ENCODE results near the gene NUDT14.

The NUDT14 gene

DNA sequence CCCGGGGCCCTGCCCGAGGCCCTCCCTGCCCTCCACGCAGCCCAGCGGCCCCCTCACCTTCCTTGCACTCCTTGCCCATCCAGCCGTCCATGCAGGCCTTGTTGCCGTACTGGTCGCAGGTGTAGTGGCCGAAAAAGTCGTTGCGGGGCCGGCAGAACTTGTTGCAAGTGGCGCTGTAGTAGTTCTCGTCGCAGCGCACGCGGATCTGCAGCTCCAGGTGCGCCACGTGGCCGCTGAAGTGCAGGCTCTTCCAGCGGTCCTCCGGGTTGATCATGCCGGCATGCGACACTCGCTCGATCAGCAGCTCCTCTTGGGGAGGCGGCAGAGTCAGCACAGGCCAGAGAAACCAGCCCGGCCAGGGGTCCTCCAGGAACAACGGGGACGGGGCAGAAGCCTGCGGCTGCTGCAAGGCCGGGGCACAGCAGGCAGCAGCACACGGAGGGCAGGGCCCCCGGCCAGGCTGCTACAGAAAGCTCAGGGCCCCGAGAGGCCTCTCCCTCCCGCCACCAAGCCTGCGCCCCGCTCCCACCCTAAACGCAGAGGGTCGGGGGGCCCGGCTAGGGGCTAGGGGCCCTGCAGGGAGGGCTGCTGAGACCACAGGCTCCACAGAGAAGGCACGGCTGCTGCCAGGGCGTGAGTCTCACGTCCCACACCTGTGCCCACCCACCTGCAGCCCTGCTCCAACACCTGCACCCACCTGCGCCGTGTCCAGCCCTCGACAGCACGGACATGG is 25.3 kb downstream of the NUDT14 start:
- DNase-seq = peak in 1 of 2 experiments; percentile 63

DNA sequence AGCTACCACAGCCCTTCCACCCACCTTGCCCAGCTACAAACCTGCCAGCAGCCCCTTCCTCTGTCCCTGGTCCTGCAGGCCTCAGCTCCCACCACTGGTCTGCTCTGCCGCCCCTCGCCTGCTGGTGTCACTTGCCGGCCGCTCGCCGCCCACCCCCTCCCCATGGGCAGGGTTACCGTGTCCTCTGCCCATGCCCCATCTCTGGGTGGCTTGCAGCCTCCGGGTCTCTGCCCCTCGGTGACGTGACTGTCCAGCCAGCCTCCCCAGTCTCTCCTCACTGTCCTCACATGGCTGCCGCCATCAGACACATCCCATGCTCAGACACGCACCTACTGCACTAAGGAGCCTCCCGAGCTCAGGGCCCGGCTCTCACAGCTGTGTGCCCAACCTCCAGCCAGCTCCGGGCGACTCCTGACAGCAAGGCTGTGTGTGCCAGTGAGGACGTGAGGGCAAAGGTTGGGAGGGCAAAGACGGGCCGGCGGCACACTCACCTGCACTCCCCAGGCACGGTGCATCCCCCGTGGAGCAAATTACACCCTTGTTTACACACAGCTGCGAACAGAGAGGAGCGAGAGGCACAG is 26.0 kb downstream of the NUDT14 start:
- DNase-seq = peak in 1 of 2 experiments; percentile 63

DNA sequence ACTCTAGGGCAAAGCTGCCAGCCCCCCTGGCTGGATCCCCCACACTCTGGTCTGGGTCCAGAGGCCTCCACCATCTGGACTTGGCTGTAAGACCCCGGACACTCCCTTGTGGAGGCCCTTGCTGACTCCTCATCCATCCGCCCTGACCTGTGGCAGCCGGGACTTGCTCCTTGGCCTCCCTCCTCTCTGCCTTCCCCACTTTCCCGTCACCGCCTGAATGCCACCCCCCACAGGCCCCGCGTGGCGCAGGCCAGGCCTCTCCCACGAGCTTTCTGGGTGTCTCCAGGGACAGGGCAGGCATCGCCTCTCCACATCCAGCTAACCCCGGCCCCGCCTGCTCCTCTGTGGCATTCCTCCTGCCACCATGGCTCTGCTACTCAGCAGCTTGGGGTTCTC is 26.6 kb downstream of the NUDT14 start:
- DNase-seq = no peak

DNA sequence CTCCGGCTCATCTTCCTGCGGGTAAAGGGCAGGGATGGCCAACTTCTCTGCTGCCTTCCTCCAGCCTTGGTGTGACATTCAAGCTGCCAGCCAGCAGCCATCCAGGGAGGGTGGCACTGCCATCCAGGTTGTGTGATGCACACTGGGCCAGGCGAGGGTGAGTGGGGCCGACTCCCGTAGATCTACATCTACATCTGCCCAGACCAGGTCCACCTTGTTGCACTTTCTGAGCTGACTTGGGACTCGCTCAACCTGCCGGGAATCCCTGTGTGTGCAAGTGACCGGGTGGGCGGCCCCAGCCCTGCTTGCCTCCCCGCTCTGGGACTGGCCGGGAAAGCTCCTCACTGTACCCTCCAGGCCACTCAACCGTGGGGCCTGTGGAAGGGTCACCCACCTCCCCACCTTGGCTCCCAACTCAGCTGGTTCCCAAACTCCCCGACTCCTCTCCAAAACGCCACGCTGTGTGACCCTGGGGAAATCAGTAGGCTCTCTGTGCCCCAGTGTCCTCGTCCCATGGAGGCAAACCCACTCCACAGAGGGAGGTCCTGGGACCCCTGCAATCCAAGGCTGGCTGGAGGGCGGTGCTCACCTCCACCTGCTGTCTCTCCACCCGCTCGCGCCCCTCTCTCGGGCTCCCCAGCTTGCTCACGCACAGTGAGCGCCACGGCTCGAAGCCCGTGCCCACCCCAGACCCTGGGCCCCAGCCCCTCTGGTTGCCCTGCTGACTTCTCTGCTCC is 27.2 kb downstream of the NUDT14 start:
- no peak for DNase-seq

DNA sequence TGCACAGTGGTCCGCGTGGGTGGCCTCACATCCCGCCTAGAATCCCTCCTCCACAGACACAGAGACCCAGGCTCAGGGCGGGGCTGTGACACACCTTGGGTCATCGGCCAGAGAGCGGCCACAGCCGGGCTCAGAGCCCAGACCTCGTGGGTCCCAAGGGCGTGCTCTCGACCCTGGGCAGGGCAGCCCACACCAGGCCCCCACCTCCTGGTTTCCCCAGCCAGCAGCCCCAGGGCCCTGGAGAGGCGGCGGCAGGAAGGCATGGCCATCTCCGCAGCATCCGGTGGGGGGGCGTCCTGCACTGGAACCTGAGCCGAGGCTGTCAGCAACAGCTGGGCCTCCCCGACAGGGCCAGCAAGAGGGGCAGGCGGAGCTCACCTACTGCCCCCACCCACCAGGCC is 27.8 kb downstream of the NUDT14 start:
- no peak for DNase-seq

DNA sequence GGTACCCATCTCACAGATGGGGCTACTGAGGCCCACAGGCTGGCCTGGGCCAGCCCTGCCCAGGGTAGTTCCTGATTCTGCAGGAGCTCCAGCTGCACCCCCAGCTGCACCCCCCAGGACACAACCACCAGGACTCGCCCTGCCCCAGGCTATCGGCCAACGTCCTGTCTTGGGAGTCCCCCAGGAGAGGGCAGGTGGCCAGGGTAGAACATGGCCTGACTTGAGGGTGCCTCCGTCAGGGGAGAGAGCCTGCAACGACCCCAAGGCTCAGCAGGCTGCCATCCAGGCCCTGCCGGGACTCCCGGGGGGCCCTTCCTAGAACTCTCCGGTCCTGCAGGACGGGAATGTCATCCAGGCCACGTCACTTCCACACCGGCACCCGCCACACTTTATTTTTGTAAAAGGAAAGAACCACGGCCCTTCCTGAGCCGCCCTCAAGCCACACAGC is 28.3 kb downstream of the NUDT14 start:
- no peak for DNase-seq

DNA sequence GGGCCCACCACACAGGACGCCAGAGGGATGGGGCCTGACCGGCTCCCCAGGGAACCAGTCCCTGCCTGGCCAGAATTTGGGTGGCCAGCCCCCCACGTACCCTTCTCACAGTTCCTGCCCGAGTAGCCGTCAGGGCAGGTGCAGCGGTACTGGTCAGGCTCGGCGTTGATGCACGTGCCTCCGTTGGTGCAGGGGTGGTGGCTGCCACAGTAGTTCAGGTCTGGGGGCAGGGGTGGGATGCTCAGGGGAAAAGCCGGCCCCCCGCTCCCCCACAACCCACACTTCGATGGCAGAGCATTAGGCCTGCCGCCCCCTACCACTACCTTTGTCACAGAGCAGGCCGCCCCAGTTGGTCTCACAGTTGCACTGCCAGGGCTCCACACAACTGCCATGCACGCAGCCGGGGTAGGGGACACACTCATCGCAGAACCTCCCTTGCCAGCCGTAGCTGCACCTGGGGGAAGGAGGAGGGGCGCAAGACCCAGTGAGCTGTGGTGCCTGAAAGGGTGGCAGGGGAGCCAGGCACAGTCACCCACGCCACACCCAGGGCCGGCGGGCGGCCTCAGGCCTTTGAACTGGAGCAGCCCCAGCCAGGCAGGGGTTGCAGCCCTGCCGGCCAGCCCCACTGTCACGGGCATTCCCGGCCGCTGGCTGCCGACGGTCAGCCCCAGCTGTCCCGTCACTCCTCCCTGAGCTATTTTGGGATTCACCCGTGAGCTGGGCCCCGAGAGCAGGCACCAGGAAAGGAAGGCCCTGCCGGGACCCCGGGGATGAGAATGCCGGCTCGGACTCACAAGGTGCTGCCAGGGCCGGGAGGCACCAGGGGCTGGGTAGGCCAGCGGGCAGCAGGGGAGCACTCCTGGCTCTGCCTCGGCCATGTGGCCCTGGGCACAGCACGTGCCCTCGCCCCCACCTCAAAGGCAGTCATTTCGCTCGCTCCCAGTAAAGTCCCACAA is 29.0 kb downstream of the NUDT14 start:
- no peak for DNase-seq

DNA sequence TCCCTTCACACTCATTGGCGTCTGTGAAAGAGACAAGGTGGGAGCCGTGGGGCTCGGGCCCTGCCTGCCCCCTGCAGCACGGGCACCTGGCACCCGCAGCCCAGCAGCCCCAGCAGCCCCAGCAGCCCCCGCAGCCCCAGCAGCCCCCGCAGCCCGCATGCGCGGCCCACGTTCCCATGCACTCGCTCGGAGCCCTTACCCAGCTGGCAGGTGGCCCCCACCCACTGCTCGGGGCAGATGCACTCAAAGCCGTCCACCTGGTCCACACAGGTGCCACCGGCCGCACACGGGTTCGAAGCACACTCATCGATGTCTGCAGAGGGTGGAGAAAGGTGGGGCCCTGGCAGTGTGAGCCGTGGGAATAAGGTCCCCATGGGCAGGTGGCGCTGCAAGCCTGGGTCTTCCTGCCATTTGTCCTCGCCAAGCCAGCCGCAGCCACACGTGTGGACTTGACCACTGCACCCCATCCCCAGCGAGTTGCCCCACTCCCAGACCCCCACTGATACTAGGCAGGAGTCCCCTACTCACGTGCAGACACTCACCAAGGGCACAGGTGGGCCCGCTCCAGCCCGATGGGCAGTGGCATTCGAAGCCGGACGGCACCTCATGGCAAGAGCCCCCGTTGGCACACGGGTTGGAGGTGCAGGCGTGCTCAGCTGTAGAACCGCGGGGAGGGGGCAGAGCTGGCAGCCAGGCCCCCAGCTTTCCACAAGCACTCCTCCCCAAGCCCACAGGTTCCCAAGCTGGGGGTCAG is 29.9 kb downstream of the NUDT14 start:
- DNase-seq = no peak

DNA sequence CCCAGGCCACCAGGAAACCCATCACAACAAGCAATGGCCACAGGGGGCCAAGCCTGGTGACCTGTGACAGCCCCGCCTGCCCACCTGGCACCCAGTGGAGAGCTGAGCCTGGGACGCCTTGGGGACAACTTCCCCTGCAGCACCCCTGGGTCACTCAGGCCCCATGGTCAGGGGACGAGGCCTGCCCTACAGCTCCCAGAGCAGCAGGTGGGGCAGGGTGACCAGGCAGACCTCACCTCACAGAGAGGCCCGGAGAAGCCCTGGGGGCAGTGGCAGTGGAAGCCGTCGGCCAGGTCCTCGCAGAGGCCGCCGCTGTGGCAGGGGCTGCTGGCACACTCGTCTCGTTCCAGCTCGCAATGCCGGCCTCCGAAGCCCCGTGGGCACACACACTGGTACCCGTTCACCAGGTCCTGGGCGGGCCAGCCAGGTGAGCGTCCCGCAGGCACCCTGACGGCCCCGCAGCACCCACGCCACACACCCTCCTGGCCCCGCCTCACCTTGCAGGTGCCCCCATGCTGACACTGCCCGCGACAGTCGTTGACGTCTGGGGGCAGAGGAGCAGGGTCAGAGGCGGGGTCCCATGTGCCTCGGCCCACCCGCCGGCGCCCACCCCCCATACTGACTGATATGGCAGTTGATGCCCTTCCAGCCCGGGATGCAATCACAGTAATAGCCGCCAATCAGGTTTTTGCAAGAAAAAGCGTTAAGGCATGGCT is 30.6 kb downstream of the NUDT14 start:
- DNase-seq = no peak

DNA sequence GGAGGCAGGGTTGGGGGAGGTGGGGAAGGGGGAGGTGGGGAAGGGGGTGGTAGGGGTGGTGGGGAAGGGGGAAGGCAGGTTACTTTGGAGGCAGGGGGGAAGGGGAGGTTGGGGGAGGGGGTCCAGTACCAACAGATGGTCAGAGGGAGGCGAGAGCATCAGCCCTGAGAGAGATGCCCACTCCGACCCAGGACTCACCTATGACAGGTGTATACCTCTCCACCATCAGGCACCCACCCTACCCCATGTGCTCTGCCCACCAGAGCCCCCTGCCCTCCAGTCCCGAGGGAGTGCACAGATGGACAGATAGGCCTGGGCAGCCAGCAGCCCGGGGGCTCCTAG is 31.1 kb downstream of the NUDT14 start:
- no peak for DNase-seq

DNA sequence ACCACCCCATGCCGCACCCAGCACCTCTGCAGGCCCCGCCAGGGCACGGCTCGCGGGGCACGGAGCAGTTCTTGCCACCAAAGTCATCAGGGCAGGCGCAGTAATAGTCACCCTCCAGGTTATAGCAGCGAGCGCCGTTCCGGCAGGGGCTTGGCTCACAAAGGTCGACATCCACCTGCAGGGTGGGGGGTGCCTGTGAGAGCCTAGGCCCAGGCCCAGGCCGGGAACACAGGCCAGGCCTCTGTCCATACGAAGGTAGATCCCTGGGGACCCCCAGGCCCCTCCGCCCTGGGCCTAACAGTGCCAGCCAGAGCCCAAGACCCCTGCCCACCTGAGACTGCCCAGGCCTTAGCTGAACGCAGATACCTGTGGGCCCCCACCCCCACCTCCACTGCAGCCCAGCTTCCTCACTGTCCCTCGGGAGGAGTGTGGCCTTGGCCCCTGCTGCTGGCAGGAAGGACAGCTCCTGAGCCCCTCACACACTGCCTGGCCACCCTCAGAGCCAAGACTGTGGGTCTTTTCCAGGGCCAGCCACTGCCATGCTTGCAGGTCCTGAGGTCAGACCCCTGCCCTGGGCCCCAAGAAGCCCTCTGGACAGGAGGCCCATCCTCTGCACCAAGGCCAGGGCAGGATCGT is 31.8 kb downstream of the NUDT14 start:
- no peak for DNase-seq

DNA sequence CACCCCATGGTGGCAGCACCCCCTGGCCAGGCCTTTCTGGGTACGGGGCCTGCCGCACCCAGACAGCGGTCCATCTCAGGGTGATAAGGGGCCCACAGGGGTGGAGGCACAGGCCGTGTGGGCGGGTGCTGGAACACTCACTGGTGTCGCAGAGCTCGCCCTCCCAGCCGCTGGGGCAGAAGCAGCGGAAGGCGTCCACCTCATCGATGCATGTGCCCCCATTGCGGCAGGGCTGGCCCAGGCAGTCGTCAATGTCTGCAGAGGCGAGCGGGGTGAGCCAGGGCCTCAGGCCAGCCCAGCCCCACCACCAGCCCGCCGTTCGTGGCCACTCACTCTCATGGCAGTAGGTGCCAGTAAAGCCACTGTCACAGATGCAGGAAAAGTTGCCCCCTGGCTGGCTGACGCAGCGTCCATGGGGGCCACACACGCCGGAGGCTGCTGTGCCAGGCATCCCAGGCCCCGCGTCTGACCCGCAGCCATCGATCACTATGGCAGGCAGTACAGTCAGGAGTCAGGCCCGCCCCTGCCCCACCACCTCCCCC is 32.4 kb downstream of the NUDT14 start:
- no peak for DNase-seq

DNA sequence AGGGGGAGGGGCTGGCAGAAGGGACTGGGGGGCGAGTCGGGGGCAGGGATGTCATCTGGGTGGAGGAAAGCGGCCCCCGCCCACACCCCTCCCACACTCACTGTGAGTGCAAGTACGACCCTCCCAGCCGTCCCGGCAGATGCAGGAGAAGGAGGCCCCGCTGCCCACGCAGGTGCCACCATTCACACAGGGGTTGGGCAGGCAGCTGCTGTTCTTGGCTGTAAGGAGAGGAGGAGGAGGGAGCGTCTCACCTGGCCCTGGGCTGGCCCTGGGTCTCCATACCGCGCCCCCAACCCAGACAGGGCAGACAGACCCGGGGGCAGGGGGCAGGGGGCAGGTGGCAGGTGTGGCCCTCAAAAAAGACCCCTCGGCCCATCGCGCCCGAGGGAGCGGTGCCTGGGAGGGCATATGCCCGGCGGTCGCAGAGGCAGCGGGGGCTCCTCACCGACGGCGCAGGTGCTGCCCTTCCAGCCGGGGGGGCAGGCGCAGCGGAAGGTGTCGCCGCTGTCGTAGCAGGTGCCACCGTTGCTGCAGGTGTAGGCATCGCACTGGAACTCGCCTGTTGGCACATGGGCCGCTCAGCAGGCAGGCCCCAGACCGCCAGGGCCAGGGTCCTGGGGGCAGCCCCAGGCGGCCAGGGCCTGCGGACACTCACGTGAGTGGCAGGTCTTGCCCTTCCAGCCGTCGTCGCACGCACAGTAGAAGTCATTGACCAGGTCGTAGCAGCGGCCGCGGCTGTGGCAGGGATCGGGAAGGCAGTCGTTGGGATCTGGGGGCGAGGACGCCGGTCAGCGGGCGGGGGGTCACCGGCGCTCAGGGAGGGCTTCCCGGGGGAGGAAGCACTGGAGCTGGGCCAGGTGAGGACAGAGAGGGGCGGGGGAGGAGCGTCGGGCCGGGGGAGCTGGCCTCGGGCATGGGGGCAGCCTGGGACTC is 33.2 kb downstream of the NUDT14 start:
- no peak for DNase-seq

DNA sequence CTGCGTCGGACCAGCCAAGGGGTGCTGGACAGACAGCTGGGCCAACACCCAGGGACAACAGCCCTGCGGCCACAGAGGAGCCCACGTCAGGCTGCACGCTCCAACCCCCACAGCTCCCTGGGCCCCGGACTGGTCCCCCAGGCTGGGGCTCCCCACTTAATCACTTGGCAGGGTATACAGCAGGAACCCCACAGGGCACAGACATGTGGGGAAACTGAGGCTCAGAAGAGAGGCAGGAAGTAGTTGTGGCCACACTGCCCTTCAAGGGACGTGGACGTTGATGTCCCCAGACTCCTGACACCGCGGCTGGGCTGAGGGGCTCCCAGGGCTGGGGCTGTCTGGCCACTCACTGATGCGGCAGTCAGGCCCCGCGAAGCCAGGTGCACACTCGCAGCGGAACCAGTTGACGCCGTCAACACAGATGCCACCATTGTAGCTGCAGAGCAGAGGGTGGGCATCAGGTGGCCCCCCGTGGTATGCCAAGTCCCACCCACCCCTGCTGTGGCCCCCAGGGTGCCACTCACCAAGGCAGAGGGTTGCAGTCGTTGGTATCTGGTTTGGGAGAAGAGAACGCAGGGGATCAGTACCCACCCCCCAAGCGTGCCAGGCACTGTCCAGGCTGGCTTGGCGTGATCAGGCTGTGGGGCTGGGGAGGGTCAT is 34.0 kb downstream of the NUDT14 start:
- DNase-seq = no peak

DNA sequence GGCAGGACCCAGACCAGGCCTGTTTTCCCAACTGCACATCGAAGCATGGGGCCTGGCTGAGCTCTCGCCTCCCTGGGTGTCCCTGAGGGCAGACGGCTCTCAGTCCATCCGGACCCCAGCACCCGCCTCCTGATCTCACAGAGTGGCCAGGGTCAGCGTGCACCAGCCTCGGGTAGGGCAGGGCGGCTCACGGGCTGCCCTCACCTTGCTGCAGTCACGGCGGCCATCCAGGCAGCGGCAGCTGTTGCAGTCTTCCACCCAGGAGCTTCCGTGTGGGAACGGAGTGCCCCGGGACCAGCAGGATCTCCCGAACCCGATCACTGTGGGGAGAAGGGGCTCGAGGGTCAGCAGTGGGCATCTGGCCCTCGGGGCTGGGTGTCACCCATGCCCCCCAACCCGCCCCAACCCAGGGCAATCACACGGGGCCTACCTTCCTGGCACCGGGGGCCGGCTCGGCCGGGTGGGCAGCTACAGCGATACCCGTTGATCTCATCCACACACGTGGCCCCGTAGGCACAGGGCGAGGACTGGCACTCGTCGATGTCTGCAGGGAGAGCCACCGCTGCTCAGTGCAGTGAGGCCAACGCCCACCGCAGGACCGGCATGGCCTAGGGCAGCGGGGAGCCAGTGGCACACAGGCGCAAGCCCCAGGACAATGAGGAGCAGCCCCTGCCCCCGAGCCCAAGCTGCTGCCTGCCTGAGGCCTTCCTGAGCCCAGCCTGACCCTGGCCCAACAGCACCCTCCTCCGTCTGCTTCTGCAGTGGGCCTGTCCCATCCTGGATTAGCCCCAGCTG is 34.7 kb downstream of the NUDT14 start:
- no peak for DNase-seq

DNA sequence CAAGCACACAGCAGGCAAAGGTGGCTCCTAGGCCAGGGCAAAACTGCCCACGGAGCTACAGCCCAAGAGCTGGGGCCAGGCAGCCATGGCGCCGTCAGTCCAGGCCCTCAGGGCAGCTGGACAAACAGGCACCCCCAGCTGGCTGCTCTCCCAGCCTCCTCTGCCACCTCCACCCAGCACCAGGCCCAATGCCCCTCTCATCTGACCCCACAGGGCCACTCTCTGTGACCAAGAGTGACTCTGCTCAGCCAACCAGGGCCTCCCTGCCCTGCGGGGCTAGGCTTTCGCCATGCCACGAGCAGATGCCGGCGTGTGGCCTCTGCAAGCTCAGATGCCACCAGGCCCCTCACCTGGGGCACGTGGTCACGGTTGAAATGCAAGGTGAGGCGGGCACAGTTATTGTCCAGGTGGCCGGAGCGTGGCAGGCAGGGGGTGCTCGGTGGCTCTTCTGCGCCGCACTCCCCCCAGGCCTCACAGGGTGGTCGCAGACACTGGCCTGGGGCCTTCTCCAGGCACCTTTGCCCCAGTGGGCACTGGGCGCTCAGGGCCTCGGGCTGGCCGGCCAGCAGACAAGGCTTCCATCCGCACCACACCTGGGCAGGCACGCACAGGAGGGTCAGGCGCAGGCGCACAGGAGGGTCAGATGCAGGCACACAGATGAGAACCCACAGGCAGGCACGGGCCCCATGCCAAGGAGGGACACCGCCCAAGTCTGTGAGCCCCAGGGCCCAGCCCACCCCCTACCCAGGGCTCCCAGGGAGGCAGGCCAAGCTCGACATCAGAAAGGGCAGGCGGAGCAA is 35.5 kb downstream of the NUDT14 start:
- DNase-seq = no peak

DNA sequence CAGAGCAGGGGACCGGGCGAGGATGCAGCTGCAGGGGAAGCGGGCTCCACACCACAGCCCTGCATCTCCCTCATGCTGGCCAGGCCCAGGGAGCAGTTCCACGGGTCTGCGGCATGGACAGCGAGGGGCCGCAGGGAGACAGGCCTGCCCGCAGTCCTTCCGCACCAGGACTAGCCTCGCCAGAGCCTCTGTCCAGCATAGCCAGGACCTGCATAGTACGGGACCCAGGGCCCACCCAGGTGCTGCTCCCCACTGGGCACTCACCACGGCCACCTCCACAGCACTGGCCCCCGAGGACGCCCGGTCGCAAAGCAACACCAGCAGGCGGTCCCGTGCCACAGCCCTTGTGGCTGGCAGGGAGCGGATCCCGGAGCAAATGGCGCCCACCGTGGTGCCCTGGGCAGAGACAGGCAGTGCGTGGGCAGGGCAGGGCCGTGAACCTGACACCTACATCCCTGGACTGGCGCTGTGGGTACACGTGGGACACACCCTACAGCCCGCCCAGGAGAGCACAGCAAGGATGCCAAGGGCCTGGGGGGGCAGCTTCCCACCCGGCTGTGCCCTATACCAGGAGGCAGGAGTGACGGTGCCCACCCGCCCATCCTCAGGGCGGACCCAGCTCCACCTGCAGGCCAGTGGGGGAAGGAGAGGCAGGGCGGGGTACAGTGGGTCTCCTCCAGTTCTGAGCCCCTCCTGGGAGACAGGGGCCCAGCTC is 36.3 kb downstream of the NUDT14 start:
- DNase-seq = no peak

Measured in NCI-H2081 (cell line).